Measurements from ENCODE around the gene C3AR1.

DNA sequence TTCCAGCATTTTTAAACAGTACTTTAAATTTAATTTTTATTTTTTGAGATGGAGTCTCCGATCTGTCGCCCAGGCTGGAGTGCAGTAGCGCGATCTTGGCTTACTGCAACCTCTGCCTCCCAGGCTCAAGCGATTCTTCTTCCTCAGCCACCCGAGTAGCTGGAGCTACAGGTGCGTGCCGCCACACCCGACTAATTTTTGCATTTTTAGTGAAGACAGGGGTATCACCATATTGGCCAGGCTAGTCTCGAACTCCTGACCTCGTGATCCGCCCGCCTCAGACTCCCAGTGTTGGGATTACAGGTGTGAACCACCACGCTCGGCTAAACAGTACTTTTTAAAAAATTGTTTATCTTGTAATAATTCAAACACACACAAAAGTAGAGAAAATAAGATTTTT, 37.9 kb downstream of the C3AR1 start:
- TF ChIP-seq, protein P1, sequence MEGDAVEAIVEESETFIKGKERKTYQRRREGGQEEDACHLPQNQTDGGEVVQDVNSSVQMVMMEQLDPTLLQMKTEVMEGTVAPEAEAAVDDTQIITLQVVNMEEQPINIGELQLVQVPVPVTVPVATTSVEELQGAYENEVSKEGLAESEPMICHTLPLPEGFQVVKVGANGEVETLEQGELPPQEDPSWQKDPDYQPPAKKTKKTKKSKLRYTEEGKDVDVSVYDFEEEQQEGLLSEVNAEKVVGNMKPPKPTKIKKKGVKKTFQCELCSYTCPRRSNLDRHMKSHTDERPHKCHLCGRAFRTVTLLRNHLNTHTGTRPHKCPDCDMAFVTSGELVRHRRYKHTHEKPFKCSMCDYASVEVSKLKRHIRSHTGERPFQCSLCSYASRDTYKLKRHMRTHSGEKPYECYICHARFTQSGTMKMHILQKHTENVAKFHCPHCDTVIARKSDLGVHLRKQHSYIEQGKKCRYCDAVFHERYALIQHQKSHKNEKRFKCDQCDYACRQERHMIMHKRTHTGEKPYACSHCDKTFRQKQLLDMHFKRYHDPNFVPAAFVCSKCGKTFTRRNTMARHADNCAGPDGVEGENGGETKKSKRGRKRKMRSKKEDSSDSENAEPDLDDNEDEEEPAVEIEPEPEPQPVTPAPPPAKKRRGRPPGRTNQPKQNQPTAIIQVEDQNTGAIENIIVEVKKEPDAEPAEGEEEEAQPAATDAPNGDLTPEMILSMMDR (IDR thresholded peaks at IDR 0.05): no peak
- no peak for TF ChIP-seq SIN3A (IDR thresholded peaks at IDR 0.05; ENCODE audit: borderline replicate concordance, insufficient read depth, low read depth, low read length)
- no peak for TF ChIP-seq TCF7L2 (IDR thresholded peaks at IDR 0.05; ENCODE audit: low read depth, low read length)
